PC-9 (cell line): ENCODE results near the gene NEK9. TPM values are rescaled to one million over a fixed set of nuclear protein-coding genes. Genes with fewer than 3 reads are reported as not detected.
A peak's percentile ranks its signal among the peaks of the same experiment; 100 is the strongest.

Source experiments
- BruUV-seq: library from RNA; stranded (reverse); fragments of 400-500 nt; replicated peaks from 2 replicates; lab custom pipeline; 2021; lab: Mats Ljungman, UMichigan
- CTCF ChIA-PET: fragments of 300-600 bp; sonication (Branson Sonifier 250); formaldehyde crosslinking; loops from one replicate; lab custom pipeline; 2022; ENCODE audit warnings: antibody characterized with exemption; lab: Charles Lee
- POLR2A ChIA-PET: fragments of 300-600 bp; sonication (Branson Sonifier 250); formaldehyde crosslinking; loops from one replicate; lab custom pipeline; 2022; ENCODE audit warnings: antibody characterized with exemption; ENCODE audit not compliant: unreplicated experiment; lab: Charles Lee
- DNase-seq, 2 experiments: peaks; one replicate each; pipeline versions ENCODE4 v3.0.0 to v3.0.0-alpha.2; 2015 to 2022; ENCODE audit warnings: mixed read lengths in 1 of 2
- H2AFZ ChIP-seq: fragments of 200-600 bp; sonication (generic); 2 replicates; pipeline ENCODE4 v1.8.1; 2017; ENCODE audit warnings: antibody characterized with exemption
- H3F3A ChIP-seq: fragments of 200-600 bp; sonication (generic); 2 replicates; pipeline ENCODE4 v1.8.1; 2017; ENCODE audit warnings: antibody characterized with exemption, mild to moderate bottlenecking, low read depth; ENCODE audit not compliant: insufficient read depth
- H3K27ac ChIP-seq: fragments of 200-600 bp; sonication (generic); 2 replicates; pipeline ENCODE4 v1.6.1; 2016; ENCODE audit warnings: mixed run types
- H3K27me3 ChIP-seq: fragments of 200-600 bp; sonication (generic); 2 replicates; pipeline ENCODE4 v1.6.1; 2016; ENCODE audit warnings: low read depth, mixed run types; ENCODE audit not compliant: insufficient read depth
- H3K36me3 ChIP-seq: fragments of 200-600 bp; sonication (generic); 2 replicates; pipeline ENCODE4 v1.6.1; 2016; ENCODE audit warnings: low read depth, mixed run types
- H3K4me1 ChIP-seq: fragments of 200-600 bp; sonication (generic); replicated peaks from 2 replicates; pipeline ENCODE4 v1.6.1; 2016; ENCODE audit warnings: mixed run types; ENCODE audit not compliant: insufficient read depth
- H3K4me2 ChIP-seq: fragments of 200-600 bp; sonication (generic); 2 replicates; pipeline ENCODE4 v1.6.1; 2017; ENCODE audit warnings: mixed run types
- H3K4me3 ChIP-seq: fragments of 200-600 bp; sonication (generic); 2 replicates; pipeline ENCODE4 v1.6.1; 2016; ENCODE audit warnings: mixed run types
- H3K79me2 ChIP-seq: fragments of 200-600 bp; sonication (generic); 2 replicates; pipeline ENCODE4 v1.6.1; 2017; ENCODE audit warnings: low read depth, mixed run types
- H3K9me2 ChIP-seq: fragments of 200-600 bp; sonication (generic); 2 replicates; pipeline ENCODE4 v1.8.1; 2017; ENCODE audit warnings: mild to moderate bottlenecking; ENCODE audit not compliant: insufficient read depth
- H3K9me3 ChIP-seq: fragments of 200-600 bp; sonication (generic); 2 replicates; pipeline ENCODE4 v1.8.1; 2016; ENCODE audit warnings: low read depth; ENCODE audit not compliant: insufficient read depth
- H4K20me1 ChIP-seq: fragments of 200-600 bp; sonication (generic); 2 replicates; pipeline ENCODE4 v1.8.1; 2017; ENCODE audit not compliant: insufficient read depth
- CTCF ChIP-seq: fragments of 200-600 bp; sonication (generic); conservative IDR thresholded peaks from 2 replicates; pipeline ENCODE4 v1.6.1; 2017; ENCODE audit warnings: mixed run types, antibody characterized with exemption, mild to moderate bottlenecking, moderate library complexity
- EZH2 ChIP-seq: fragments of 200-600 bp; sonication (generic); IDR thresholded peaks from 2 replicates; pipeline ENCODE4 v1.8.0; 2017; ENCODE audit warnings: antibody characterized with exemption, low read depth
- intact Hi-C: fragments of 100-400 bp; cut with micrococcal nuclease; formaldehyde crosslinking; loops from one replicate; pipeline ENCODE4 v1.10.0; 2022; ENCODE audit not compliant: unreplicated experiment
- total RNA-seq: library from RNA; stranded (reverse); gene quantifications from 2 replicates; pipeline ENCODE4 v1.2.3, GENCODE V29; 2021

Gene NEK9
- total RNA-seq, 1 experiment from 2014 or later = 170 TPM

- H3K9me3 ChIP-seq = no peaks in the 10 kb centered on the region
- H2AFZ ChIP-seq = no peak overlapping the region
- H3K27me3 ChIP-seq = no peaks in the 10 kb centered on the region
- H3K79me2 ChIP-seq = peaks cover 90% of the 10 kb centered on the region
- ChIA-PET POLR2A (interaction anchor here (0.7 kb wide), 2 partner anchors 140 to 735 kb away, joined by 3 to 4 read pairs; no protein-coding TSS in a partner anchor), CTCF (interaction anchor here (0.7 to 1.6 kb wide), 4 partner anchors 135 to 160 kb away, joined by 3 to 6 read pairs (median 3); no protein-coding TSS in a partner anchor)
- H3K36me3 ChIP-seq = peaks cover 7% of the 10 kb centered on the region
- BruUV-seq = no TSS peak
- no peak overlapping the region for H3K27ac ChIP-seq
- no peaks in the 10 kb centered on the region for H3K4me1 ChIP-seq
- H3F3A ChIP-seq = peaks cover 64% of the 10 kb centered on the region
- no peak for DNase-seq
- H3K9me2 ChIP-seq = no peaks in the 10 kb centered on the region
- intact Hi-C loops = no loop called here
- no peak overlapping the region for H3K4me3 ChIP-seq
- no peak overlapping the region for H3K4me2 ChIP-seq
- TF ChIP-seq CTCF (no peak), EZH2 (no peak)
- peaks cover 60% of the 10 kb centered on the region for H4K20me1 ChIP-seq
These were observed 14.2 kb upstream of the NEK9 start for GRCh38 chr14:75141062-75141461.

- intact Hi-C loops = no loop called here
These were observed 13.8 kb upstream of the NEK9 start for GRCh38 chr14:75140620-75141019.

GRCh38 chr14:75139185-75139584 is 12.3 kb upstream of the NEK9 start:
- Histone ChIP-seq H3K36me3 (peaks cover 22% of the 10 kb centered on the region), H3K4me3 (no peak overlapping the region), H3F3A (peaks cover 73% of the 10 kb centered on the region), H4K20me1 (peaks cover 57% of the 10 kb centered on the region), H3K9me2 (no peaks in the 10 kb centered on the region), H2AFZ (no peak overlapping the region), H3K4me1 (no peaks in the 10 kb centered on the region), H3K9me3 (no peaks in the 10 kb centered on the region), H3K79me2 (peaks cover 81% of the 10 kb centered on the region), H3K4me2 (no peak overlapping the region), H3K27ac (0 out of 2 replicates have a peak overlapping the region, but pooled peaks have one; percentile 7), H3K27me3 (no peaks in the 10 kb centered on the region)
- DNase-seq = no peak
- intact Hi-C loops = no loop called here
- no TSS peak for BruUV-seq
- ChIA-PET CTCF (interaction anchor here (1.1 kb wide), 1 partner anchor 11 kb away, joined by 3 read pairs; no protein-coding TSS in a partner anchor), POLR2A (interaction anchor here (0.6 to 0.9 kb wide), 2 partner anchors 83 to 155 kb away, joined by 3 to 6 read pairs; no protein-coding TSS in a partner anchor)
- TF ChIP-seq CTCF (no peak), EZH2 (no peak)

More at GRCh38 chr14:75140620-75141019, 13.8 kb upstream of the NEK9 start:
- peaks cover 63% of the 10 kb centered on the region for H4K20me1 ChIP-seq
- POLR2A ChIA-PET = interaction anchor here (0.7 kb wide), 1 partner anchor 735 kb away, joined by 3 read pairs; no protein-coding TSS in a partner anchor
- CTCF ChIA-PET = interaction anchor here (1.0 to 1.6 kb wide), 3 partner anchors 155 to 161 kb away, joined by 3 to 6 read pairs (median 3); no protein-coding TSS in a partner anchor
- DNase-seq = no peak
- BruUV-seq = no TSS peak
- H3K4me1 ChIP-seq = no peaks in the 10 kb centered on the region
- H3K4me2 ChIP-seq = no peak overlapping the region
- H3F3A ChIP-seq = peaks cover 66% of the 10 kb centered on the region
- no peaks in the 10 kb centered on the region for H3K9me2 ChIP-seq
- H3K27ac ChIP-seq = no peak overlapping the region
- H3K79me2 ChIP-seq = peaks cover 93% of the 10 kb centered on the region
- TF ChIP-seq EZH2 (no peak), CTCF (no peak)
- H3K4me3 ChIP-seq = no peak overlapping the region
- no peak overlapping the region for H2AFZ ChIP-seq
- H3K9me3 ChIP-seq = no peaks in the 10 kb centered on the region
- no peaks in the 10 kb centered on the region for H3K27me3 ChIP-seq
- H3K36me3 ChIP-seq = peaks cover 10% of the 10 kb centered on the region
